GM12891 (cell line): ENCODE results near the gene CEP19.

Experiments used
- DNase-seq: peaks from one replicate; pipeline ENCODE4 v3.0.0; 2011; ENCODE audit warnings: low spot score; ENCODE audit not compliant: insufficient read length
- FAIRE-seq: peaks from 2 replicates; lab custom pipeline; 2011; peaks lifted over from hg19 to GRCh38; lab: Jason Lieb, UNC
- PAX5 ChIP-seq: IDR thresholded peaks from 2 replicates; pipeline ENCODE4 v1.6.1; 2011; ENCODE audit warnings: low read length, moderate library complexity, mild to moderate bottlenecking; ENCODE audit not compliant: insufficient read depth, severe bottlenecking
- POLR2A ChIP-seq: IDR thresholded peaks from 2 replicates; pipeline ENCODE4 v1.6.1; 2011; ENCODE audit warnings: low read depth, low read length, control low read depth
- POLR2AphosphoS5 ChIP-seq: IDR thresholded peaks from 2 replicates; pipeline ENCODE4 v1.6.1; 2011; ENCODE audit warnings: low read depth, low read length, control low read depth
- POU2F2 ChIP-seq: IDR thresholded peaks from 2 replicates; pipeline ENCODE4 v1.6.1; 2011; ENCODE audit warnings: low read depth, mild to moderate bottlenecking, control low read depth, low read length, moderate library complexity
- SPI1 ChIP-seq: IDR thresholded peaks from 2 replicates; pipeline ENCODE4 v1.6.1; 2011; ENCODE audit warnings: low read depth, low read length, control low read depth
- TAF1 ChIP-seq: IDR thresholded peaks from 2 replicates; pipeline ENCODE4 v1.6.1; 2011; ENCODE audit warnings: low read depth, low read length, control low read depth

The CEP19 gene

DNA sequence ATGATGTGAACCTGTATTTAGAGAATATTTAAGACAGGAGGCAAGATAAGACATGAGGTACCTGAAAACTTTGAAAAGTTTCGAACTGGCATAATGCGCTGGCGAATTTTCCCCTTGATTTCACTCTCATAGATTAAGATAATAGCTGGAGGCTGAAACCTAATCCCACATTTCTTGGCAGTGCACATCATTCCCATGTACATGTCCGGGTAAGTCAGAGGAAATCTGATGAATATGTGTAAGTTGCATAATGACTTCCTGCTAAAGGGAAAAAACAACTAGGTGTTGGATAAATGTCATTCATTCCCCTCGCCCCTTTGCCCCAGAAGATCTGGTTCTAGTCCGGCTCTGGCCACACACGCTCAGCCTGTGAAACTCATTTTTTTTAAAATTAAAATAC is 3.6 kb downstream of the CEP19 start:
- no peak for DNase-seq
- no peak for TF ChIP-seq POLR2A
- TF ChIP-seq SPI1 = no peak
- TF ChIP-seq TAF1 = no peak
- no peak for TF ChIP-seq PAX5
- no peak for TF ChIP-seq POU2F2
- no peak for TF ChIP-seq POLR2AphosphoS5
- FAIRE-seq = no peak

DNA sequence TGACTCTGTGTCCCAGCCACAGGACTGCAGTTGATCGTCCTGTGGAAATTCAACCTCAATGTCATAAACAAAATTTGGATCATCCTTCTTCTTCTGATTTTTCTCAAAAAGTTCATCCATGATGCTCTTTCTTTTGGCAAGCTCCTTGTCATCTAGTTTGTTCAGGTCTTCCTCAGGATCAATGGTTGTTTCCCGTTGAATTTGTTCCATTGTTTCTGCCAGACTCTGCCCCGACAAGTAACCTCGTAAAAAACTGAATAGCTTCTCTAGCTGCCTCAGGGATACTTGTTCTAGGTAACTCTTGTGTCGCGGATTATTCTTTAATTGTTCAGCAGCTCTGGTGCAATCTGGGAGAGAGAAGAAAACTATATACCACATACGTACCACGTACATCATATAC is 4.5 kb downstream of the CEP19 start:
- DNase-seq (no peak), FAIRE-seq (no peak)
- TF ChIP-seq POU2F2 = no peak
- TF ChIP-seq PAX5 = no peak
- no peak for TF ChIP-seq TAF1
- no peak for TF ChIP-seq POLR2AphosphoS5
- TF ChIP-seq SPI1 = no peak
- no peak for TF ChIP-seq POLR2A

DNA sequence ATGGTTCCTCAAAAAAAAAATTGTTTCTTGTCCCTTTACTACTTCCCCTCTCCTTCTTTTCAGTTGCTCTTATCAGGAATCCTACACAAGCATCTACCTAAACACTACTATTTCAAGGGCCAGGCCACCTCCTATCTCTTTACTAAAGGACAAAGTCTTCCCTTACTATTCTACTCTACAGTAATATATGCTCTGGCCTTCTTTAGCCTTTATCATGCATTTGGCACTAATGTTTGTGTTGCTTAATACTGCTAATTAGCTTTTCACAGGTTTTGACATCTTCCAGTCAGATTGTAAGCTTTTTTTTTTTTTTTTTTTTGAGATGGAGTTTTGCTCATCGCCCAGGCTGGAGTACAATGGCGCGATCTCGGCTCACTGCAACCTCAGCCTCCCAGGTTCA is 5.3 kb downstream of the CEP19 start:
- FAIRE-seq (no peak), DNase-seq (no peak)
- TF ChIP-seq POLR2A (no peak), SPI1 (no peak), POU2F2 (no peak), POLR2AphosphoS5 (no peak), PAX5 (no peak), TAF1 (no peak)

DNA sequence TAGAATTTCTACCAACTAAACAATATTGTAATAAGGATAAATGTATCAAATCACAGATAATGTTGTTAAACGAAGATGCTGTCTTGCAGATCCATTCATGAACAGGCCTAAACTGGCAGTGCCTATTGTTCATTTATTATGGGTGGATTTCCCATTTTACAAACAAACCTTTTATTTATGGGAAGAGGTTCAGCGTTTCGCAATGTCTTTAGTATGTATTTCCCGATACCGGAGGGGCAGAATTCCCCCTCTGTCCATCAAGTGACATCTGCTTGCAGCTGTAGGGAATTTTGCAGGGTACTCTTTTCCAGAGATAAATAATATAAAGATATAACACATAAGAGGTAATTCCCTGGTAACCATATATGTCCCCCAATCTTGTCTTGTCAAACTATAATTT is 5.7 kb downstream of the CEP19 start:
- FAIRE-seq (no peak), DNase-seq (no peak)
- TF ChIP-seq TAF1 (no peak), POU2F2 (no peak)

DNA sequence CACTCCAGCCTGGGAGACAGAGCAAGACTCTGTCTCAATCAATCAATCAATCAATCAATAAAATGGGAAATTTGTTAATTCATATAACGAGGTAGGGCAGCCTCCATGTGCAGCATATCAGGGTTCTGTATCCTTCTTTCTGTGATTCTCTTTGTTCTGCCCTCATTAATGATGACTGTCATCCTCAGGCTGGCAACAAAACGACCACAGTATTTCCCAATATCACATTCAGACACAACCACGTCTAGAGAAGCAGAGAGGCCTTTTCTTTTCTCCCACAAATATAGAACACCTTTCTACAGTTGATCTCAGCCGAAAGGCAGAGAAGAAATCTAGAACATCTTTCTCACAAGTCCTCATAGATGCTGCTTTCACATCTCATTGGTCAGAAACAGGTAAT is 11.2 kb downstream of the CEP19 start:
- no peak for TF ChIP-seq POLR2A
- TF ChIP-seq POU2F2 = no peak
- no peak for TF ChIP-seq POLR2AphosphoS5
- no peak for TF ChIP-seq TAF1
- no peak for TF ChIP-seq PAX5
- TF ChIP-seq SPI1 = no peak
- DNase-seq = no peak
- FAIRE-seq = no peak

DNA sequence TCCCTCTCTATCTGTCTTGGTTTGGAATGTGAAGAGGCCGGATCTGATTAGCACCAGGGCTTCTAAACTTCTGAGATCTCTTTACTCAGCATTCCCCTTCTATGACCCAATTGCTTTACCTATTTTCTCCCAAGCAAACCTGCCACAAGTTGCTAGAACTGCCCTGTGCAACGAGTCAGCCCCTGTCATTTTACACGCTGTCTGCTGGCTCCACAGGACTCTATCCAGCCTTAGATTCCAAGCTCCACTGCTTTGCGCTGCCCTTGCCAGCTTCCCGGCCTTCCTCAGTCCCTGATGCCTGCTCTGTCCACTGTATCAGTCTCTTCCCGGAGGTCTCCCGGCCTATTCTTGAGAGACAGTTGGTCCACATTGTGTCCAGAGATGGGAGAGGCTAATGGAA is 12.3 kb downstream of the CEP19 start:
- DNase-seq (no peak), FAIRE-seq (no peak)
- TF ChIP-seq POU2F2 = no peak
- TF ChIP-seq SPI1 = no peak
- no peak for TF ChIP-seq PAX5
- no peak for TF ChIP-seq POLR2AphosphoS5
- TF ChIP-seq POLR2A = no peak
- no peak for TF ChIP-seq TAF1

DNA sequence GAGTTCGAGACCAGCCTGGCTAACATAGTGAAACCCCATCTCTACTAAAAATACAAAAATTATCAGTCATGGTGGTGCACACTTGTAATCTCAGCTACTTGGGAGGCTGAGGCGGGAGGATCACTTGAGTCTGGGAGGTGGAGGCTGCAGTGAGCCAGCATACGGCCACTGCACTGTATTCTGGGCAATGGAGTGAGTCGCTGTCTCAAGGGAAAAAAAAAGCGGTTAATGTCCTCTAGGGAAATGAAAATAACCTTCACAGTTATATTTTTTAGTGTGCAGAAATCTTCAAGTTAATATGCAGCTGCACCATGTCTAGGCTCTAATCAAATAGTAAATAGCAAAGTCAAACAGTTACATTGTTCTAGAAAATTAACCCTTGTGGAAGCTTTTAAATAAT is 14.8 kb downstream of the CEP19 start:
- no peak for FAIRE-seq
- TF ChIP-seq SPI1 (no peak), POLR2AphosphoS5 (no peak), POLR2A (no peak)

DNA sequence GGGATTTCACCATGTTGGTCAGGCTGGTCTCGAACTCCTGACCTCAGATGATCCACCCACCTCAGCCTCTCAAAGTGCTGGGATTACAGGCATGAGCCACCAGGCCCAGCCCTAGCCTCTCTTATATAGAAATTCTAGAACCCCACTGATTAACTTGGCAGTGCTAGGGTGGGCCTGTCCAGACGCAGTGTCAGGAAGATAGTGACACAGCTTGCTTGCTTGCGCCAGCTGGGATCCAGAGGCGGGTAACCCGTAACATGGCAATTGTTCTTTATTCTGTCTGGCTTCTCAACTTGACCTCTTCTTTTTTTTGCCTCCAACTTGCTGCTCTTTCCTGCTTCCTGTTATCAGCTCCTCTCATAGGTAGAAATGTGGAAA is 16.2 kb downstream of the CEP19 start:
- TF ChIP-seq POLR2AphosphoS5 = no peak
- no peak for TF ChIP-seq TAF1
- no peak for TF ChIP-seq PAX5
- no peak for TF ChIP-seq POLR2A
- TF ChIP-seq POU2F2 = no peak
- no peak for TF ChIP-seq SPI1
- DNase-seq (no peak), FAIRE-seq (no peak)

More for the DNA sequence above, 14.8 kb downstream of the CEP19 start:
- DNase-seq = no peak

DNA sequence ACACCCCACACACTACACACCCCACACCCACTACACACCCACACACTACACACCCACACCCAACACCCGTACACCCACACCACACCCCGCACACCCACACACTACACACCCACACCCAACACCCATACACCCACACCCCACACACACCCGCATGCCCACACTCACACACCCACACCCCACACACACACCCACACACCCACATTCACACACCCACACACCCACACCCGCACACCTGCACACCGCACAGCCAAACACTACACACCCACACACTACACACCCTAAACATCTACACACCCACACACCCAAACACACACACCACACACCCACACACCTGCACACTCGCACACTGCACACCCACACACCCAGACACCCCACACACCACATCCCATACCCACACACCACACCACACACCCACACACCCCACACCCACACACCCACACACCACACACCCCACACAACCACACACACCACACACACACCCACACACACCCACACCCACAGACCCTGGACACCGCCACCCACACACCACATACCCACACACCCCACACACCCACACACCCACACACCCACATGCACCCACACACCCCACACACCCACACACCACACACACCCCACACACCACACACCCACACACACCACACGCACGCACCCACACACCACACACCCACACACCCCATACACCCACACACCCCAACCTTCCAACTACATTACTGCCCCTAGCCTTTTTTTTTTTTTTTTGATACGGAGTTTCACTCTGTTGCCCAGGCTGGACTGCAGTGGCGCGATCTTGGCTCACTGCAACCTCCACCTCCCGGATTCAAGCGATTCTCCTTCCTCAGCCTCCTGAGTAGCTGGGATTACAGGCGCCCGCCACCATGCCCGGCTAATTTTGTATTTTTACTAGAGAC is 16.9 kb downstream of the CEP19 start:
- TF ChIP-seq POLR2AphosphoS5 (no peak), PAX5 (no peak), POU2F2 (no peak), POLR2A (no peak), SPI1 (no peak), TAF1 (no peak)
- FAIRE-seq (peak; percentile 86), DNase-seq (no peak)

DNA sequence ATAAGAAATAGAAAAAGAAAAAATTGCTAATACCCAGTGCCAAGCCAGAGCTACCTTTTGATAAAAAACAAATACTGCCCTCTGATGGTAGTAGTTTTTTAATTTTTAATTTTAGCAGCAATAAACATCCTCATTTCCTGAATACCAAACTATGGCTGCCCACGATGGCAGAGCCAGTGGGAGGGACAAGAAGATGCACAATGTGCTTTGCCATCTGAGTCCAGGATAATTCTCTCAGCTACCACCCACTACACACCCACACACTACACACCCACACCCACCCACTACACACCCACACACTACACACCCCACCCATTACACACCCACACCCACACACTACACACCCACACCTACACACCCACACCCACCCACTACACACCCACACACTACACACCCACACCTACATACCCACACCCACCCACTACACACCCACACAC is 17.8 kb downstream of the CEP19 start:
- no peak for TF ChIP-seq POU2F2
- TF ChIP-seq TAF1 = no peak
- TF ChIP-seq PAX5 = no peak
- no peak for TF ChIP-seq POLR2A
- no peak for TF ChIP-seq SPI1
- no peak for TF ChIP-seq POLR2AphosphoS5
- FAIRE-seq (no peak), DNase-seq (no peak)

DNA sequence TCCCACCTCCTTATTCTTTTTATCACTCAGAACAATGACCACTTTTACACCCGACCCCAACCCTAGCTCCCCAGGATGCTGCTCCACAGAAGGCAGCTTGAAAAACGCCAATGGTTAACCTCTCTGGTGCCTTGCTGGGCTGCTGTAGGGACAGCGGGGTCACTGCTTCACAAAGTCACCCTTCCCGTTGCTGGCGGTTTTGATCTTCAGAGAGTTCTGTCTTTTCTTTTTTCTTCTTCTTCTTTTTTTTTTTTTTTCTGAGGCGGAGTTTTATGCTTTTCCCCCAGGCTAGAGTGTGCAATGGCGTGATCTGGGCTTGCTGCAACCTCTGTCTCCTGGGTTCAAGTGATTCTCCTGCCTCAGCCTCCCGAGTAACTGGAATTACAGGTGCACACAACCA is 20.7 kb downstream of the CEP19 start:
- no peak for DNase-seq
- no peak for TF ChIP-seq POLR2AphosphoS5
- no peak for TF ChIP-seq TAF1
- TF ChIP-seq POLR2A = no peak
- TF ChIP-seq PAX5 = no peak
- no peak for TF ChIP-seq SPI1
- TF ChIP-seq POU2F2 = no peak
- FAIRE-seq = no peak
